CD4-positive, alpha-beta T cell (primary cell): ENCODE measurements around the gene TEN1. TPM values are rescaled to one million over a fixed set of nuclear protein-coding genes. Genes with fewer than 3 reads are reported as not detected.

Experiments
- ATAC-seq: fragments of 200-7000 bp; cut with Tn5 transposase; one replicate; pipeline ENCODE4 v1.10.0; 2022; ENCODE audit warnings: mild to moderate bottlenecking; ENCODE audit not compliant: poor library complexity
- CTCF ChIA-PET: fragments of 350-600 bp; sonication (Branson Sonifier 250); formaldehyde crosslinking; loops from one replicate; lab custom pipeline; 2021; ENCODE audit warnings: antibody characterized with exemption, inconsistent platforms; lab: Charles Lee
- POLR2A ChIA-PET: fragments of 350-600 bp; sonication (Branson Sonifier 250); formaldehyde crosslinking; loops from one replicate; lab custom pipeline; 2021; ENCODE audit warnings: antibody characterized with exemption, inconsistent platforms; lab: Charles Lee
- DNase-seq, 14 experiments: peaks; one replicate each; pipeline ENCODE4 v3.0.0-alpha.2; 2013 to 2020; ENCODE audit warnings: mixed read lengths in 2 of 14
- H3K27ac ChIP-seq, 2 donors: one replicate each; pipeline versions ENCODE4 v1.5.1 to v1.7.0; 2013; ENCODE audit warnings: low read length in 2 of 2, low read depth in 1 of 2, mild to moderate bottlenecking in 1 of 2
- H3K27me3 ChIP-seq, 2 experiments: 1 replicate in 1 of 2; 2 replicates in 1 of 2; pipeline versions ENCODE4 v1.6.1 to v1.7.0; 2013; ENCODE audit warnings: low read length in 2 of 2, control low read depth in 1 of 2, mild to moderate bottlenecking in 1 of 2, moderate library complexity in 1 of 2; ENCODE audit not compliant: insufficient read depth in 2 of 2, control insufficient read depth in 1 of 2
- H3K36me3 ChIP-seq: one replicate; pipeline ENCODE4 v1.6.1; 2013; ENCODE audit warnings: low read length, control low read depth; ENCODE audit not compliant: insufficient read depth
- H3K4me1 ChIP-seq: one replicate; pipeline ENCODE4 v1.6.1; 2013; ENCODE audit warnings: low read length, control low read depth; ENCODE audit not compliant: insufficient read depth
- H3K4me3 ChIP-seq: one replicate; pipeline ENCODE4 v1.5.1; 2013; ENCODE audit warnings: mild to moderate bottlenecking, low read length, moderate library complexity
- H3K9me3 ChIP-seq, 2 experiments: 1 replicate in 1 of 2; 2 replicates in 1 of 2; pipeline versions ENCODE4 v1.6.1 to v1.7.0; 2013; ENCODE audit warnings: low read length in 2 of 2, mild to moderate bottlenecking in 2 of 2, control low read depth in 1 of 2, moderate library complexity in 1 of 2; ENCODE audit not compliant: control insufficient read depth in 1 of 2, insufficient read depth in 1 of 2
- H3K27ac Mint-ChIP-seq: one replicate; pipeline ENCODE4 v1.8.0; 2020; ENCODE audit warnings: mixed read lengths
- H3K27me3 Mint-ChIP-seq: one replicate; pipeline ENCODE4 v1.8.0; 2021; ENCODE audit warnings: mixed read lengths
- H3K36me3 Mint-ChIP-seq: one replicate; pipeline ENCODE4 v1.8.0; 2021; ENCODE audit warnings: low read depth, mixed read lengths
- H3K4me1 Mint-ChIP-seq: one replicate; pipeline ENCODE4 v1.8.0; 2021; ENCODE audit warnings: low read depth, mixed read lengths
- H3K4me3 Mint-ChIP-seq: one replicate; pipeline ENCODE4 v1.8.0; 2020; ENCODE audit warnings: mild to moderate bottlenecking, mixed read lengths
- H3K9me3 Mint-ChIP-seq: one replicate; pipeline ENCODE4 v1.8.0; 2020; ENCODE audit warnings: mixed read lengths
- intact Hi-C, 2 experiments: fragments of 100-400 bp; cut with DNase I in 1 of 2; cut with micrococcal nuclease in 1 of 2; formaldehyde crosslinking; loops; one replicate each; pipeline versions ENCODE4 v1.15.1 to v1.9.0; 2023 to 2025; cut with DNase I, micrococcal nuclease
- total RNA-seq, 174 experiments: library from RNA in 2 of 174; stranded (reverse) in 2 of 174; gene quantifications; one replicate each; pipeline ENCODE4 v1.2.3 and lab custom pipeline; 2021 to 2026
- TF ChIP-seq, protein P1 (sequence below): fragments of 200-600 bp; IDR thresholded peaks from one replicate; pipeline ENCODE4 v1.8.0; 2022; ENCODE audit warnings: antibody characterized with exemption, mild to moderate bottlenecking

The TEN1 gene
- total RNA-seq, 2 experiments from 2014 or later, result 13.0 to 13.8 TPM

DNA sequence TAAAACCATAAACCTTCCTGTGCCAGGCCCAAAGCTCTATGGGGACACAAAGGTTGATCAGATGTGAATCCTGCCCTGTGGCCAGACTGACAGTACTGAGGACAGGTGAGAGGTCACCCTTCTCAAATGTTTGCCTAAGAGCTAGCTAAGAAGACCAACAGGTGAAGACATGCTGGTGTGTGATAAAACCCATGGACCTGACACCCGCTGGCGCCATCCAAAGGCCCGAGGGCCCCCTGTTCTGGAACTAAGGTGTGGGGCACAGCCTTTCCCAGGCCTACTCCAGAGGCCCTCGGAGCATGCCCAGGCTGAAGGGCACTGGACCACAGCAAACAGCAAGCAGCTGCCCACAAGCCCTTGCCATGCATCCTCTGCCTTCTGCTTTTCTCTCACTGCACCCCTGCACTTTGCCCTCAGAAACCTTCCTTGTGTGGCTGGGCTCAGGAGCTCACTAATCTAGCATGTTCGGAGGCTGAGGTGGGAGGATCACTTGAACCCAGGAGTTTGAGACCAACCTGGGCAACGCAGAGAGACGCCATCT lies 16.4 kb downstream of the TEN1 start:
- Histone ChIP-seq H3K27ac (no peak overlapping the region), H3K36me3 (peaks cover 15% of the 10 kb centered on the region), H3K9me3 (no peaks in the 10 kb centered on the region), H3K4me1 (peaks cover 13% of the 10 kb centered on the region), H3K4me3 (no peak overlapping the region), H3K27me3 (no peaks in the 10 kb centered on the region)
- TF ChIP-seq, protein P1, sequence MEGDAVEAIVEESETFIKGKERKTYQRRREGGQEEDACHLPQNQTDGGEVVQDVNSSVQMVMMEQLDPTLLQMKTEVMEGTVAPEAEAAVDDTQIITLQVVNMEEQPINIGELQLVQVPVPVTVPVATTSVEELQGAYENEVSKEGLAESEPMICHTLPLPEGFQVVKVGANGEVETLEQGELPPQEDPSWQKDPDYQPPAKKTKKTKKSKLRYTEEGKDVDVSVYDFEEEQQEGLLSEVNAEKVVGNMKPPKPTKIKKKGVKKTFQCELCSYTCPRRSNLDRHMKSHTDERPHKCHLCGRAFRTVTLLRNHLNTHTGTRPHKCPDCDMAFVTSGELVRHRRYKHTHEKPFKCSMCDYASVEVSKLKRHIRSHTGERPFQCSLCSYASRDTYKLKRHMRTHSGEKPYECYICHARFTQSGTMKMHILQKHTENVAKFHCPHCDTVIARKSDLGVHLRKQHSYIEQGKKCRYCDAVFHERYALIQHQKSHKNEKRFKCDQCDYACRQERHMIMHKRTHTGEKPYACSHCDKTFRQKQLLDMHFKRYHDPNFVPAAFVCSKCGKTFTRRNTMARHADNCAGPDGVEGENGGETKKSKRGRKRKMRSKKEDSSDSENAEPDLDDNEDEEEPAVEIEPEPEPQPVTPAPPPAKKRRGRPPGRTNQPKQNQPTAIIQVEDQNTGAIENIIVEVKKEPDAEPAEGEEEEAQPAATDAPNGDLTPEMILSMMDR, result no peak
- no peaks in the 10 kb centered on the region for H3K27me3 Mint-ChIP-seq
- ChIA-PET CTCF (no interaction called here), POLR2A (no interaction called here)
- H3K9me3 Mint-ChIP-seq, result no peaks in the 10 kb centered on the region
- H3K27ac Mint-ChIP-seq, result no peak overlapping the region
- DNase-seq (no peak), ATAC-seq (no peak)
- H3K4me3 Mint-ChIP-seq, result no peak overlapping the region
- intact Hi-C loops, result no loop called here
- H3K4me1 Mint-ChIP-seq, result peaks cover 14% of the 10 kb centered on the region
- H3K36me3 Mint-ChIP-seq, result peaks cover 12% of the 10 kb centered on the region

DNA sequence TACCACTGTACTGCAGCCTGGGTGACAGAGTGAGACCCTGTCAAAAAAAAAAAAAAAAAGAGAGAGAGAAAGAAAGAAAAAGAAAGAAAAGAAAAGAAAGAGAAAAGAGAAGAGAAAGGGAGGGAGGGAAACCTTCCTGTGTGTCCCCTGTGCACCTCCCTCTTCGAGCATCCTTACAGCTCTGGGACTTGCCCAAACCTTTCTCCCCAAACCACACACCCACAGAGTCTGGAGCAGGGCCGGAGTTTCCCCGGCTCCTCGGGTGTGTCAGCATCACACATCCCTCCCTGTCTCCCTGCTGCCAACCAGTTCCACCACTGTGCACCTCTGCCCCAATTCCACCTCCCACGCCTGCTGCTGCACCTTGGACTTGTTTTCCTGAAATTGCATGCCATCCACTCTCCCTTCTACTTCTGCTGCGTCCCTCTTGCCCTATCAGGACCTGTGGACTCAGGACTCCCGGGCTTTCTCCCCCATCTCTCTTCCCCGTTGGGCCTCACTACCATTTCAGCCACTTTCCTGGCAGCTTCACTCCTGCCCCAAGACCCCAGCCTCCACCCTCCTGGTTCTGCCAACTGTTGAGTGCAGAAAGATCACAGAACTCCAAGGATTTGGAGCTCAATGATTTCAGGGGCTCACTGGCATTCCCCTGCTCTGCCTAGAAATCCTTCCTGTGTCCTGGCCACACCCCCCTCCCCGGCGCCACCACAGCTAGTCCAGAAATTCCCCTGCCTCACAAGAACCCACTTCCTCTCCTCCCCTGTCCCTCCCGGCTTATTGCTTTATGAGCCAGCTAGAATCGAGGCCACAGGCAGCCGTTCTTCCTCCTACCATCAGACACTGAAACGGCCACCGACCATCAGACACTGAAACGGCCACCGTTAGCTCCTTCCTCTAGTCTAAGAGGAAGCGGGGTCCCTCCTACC lies 17.9 kb downstream of the TEN1 start:
- ChIA-PET POLR2A (interaction anchor here (1.3 kb wide), 1 partner anchor 18 kb away, joined by 5 read pairs; the partner anchor contains the start of genes ACOX1 and TEN1), CTCF (interaction anchor here (0.7 to 1.1 kb wide), 3 partner anchors 9 to 79 kb away, joined by 3 to 4 read pairs (median 3); no protein-coding TSS in a partner anchor)
- intact Hi-C loops, result no loop called here
- Histone ChIP-seq H3K4me1 (peaks cover 13% of the 10 kb centered on the region), H3K4me3 (no peak overlapping the region), H3K36me3 (peaks cover 13% of the 10 kb centered on the region), H3K27ac (peak overlapping the region; percentile 22 to 32), H3K27me3 (no peaks in the 10 kb centered on the region), H3K9me3 (no peaks in the 10 kb centered on the region)
- ATAC-seq (peak; percentile 46), DNase-seq (peak in 5 of 14 experiments; percentile 16 to 81 (median 54))
- TF ChIP-seq, protein P1, result no peak
- Mint-ChIP-seq H3K4me1 (peaks cover 14% of the 10 kb centered on the region), H3K36me3 (peaks cover 7% of the 10 kb centered on the region), H3K9me3 (no peaks in the 10 kb centered on the region), H3K4me3 (peak overlapping the region; percentile 55), H3K27me3 (no peaks in the 10 kb centered on the region), H3K27ac (peak overlapping the region; percentile 57)

DNA sequence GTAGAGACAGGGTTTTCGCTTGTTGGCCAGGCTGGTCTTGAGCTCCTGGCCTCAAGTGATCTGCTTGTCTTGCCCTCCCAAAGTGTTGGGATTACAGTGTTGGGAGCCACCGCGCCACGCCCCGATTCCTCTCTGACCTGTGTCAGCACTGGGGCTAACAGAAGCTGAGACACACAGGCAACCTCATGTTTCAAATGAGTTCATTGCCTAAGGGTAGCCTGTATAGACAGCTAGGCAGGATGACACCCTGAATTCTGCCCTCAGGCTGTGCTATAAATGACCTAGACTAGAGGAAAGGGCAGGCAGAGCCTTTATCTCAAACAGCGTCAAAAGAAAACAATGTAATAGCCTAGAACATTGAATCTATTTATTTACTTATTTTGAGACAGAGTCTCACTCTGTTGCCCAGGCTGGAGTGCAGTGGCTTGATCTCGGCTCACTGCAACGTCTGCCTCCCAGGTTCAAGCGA lies 19.3 kb downstream of the TEN1 start:
- H3K9me3 Mint-ChIP-seq, result no peaks in the 10 kb centered on the region
- no peak for DNase-seq
- H3K4me3 Mint-ChIP-seq, result no peak overlapping the region
- Histone ChIP-seq H3K36me3 (peaks cover 10% of the 10 kb centered on the region), H3K9me3 (no peaks in the 10 kb centered on the region), H3K27me3 (no peaks in the 10 kb centered on the region), H3K27ac (no peak overlapping the region), H3K4me3 (no peak overlapping the region), H3K4me1 (peaks cover 13% of the 10 kb centered on the region)
- H3K27ac Mint-ChIP-seq, result no peak overlapping the region
- H3K36me3 Mint-ChIP-seq, result peaks cover 7% of the 10 kb centered on the region
- ChIA-PET CTCF (no interaction called here), POLR2A (no interaction called here)
- ATAC-seq, result no peak
- H3K4me1 Mint-ChIP-seq, result peaks cover 14% of the 10 kb centered on the region
- no peaks in the 10 kb centered on the region for H3K27me3 Mint-ChIP-seq
- TF ChIP-seq, protein P1, result no peak
- intact Hi-C loops, result no loop called here
